KMS-11 (cell line): Measurements from ENCODE around the gene NEK11.

Experiments
- H2AFZ ChIP-seq: fragments of 200-600 bp; sonication (generic); 2 replicates; pipeline ENCODE4 v1.6.1; 2016; ENCODE audit warnings: antibody characterized with exemption, mixed run types, low read depth
- H3K27ac ChIP-seq: fragments of 200-600 bp; sonication (generic); 2 replicates; pipeline ENCODE4 v1.6.1; 2016; ENCODE audit warnings: mild to moderate bottlenecking, mixed run types
- H3K27me3 ChIP-seq: fragments of 200-600 bp; sonication (generic); 2 replicates; pipeline ENCODE4 v1.6.1; 2017; ENCODE audit warnings: mild to moderate bottlenecking, low read depth, mixed run types, moderate library complexity; ENCODE audit not compliant: insufficient read depth
- H3K36me3 ChIP-seq: fragments of 200-600 bp; sonication (generic); 2 replicates; pipeline ENCODE4 v1.6.1; 2017; ENCODE audit warnings: mild to moderate bottlenecking, mixed run types; ENCODE audit not compliant: insufficient read depth
- H3K4me1 ChIP-seq: fragments of 200-600 bp; sonication (generic); 2 replicates; pipeline ENCODE4 v1.6.1; 2016; ENCODE audit warnings: mild to moderate bottlenecking, low read depth, mixed run types; ENCODE audit not compliant: poor library complexity, severe bottlenecking
- H3K4me2 ChIP-seq: fragments of 200-600 bp; sonication (generic); 2 replicates; pipeline ENCODE4 v1.7.0; 2016; ENCODE audit warnings: mild to moderate bottlenecking, mixed run types
- H3K4me3 ChIP-seq: fragments of 200-600 bp; sonication (generic); IDR thresholded peaks from 2 replicates; pipeline ENCODE4 v1.6.1; 2017; ENCODE audit warnings: low read depth, low read length, mixed read lengths; ENCODE audit not compliant: insufficient read depth
- H3K79me2 ChIP-seq: fragments of 200-600 bp; sonication (generic); 2 replicates; pipeline ENCODE4 v1.6.1; 2016; ENCODE audit warnings: low read depth, mixed run types; ENCODE audit not compliant: insufficient read depth
- H3K9ac ChIP-seq: fragments of 200-600 bp; sonication (generic); 2 replicates; pipeline ENCODE4 v1.6.1; 2016; ENCODE audit warnings: mild to moderate bottlenecking, mixed run types
- H4K20me1 ChIP-seq: fragments of 200-600 bp; sonication (generic); 2 replicates; pipeline ENCODE4 v1.6.1; 2016; ENCODE audit warnings: mild to moderate bottlenecking, mixed run types; ENCODE audit not compliant: insufficient read depth
- TF ChIP-seq, protein P1 (sequence below): fragments of 200-600 bp; sonication (generic); conservative IDR thresholded peaks from 2 replicates; pipeline ENCODE4 v1.6.1; 2017; ENCODE audit warnings: low read depth, mild to moderate bottlenecking, antibody characterized with exemption, low read length, moderate library complexity, mixed read lengths

Gene NEK11

DNA sequence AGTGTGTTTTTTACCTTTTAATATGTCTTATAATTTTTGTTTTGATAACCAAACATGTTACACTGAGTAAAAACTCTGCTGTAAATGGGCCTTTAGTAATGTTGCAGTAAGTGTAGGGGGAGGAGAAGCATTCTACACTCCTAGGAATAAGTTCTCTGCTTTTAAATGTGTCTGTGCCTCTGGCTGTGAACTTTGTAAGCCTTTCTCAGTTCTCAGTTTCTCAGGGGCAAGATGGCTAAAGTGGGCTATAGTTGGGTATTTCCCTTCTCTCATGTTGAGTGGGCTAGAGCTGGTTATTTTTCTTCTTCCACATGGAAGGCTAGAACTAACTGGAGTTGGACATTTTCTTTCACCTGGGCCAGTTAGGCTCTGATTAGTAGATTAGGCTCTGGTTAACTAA, 279.6 kb downstream of the NEK11 start:
- Histone ChIP-seq H3K4me3 (no peak overlapping the region), H2AFZ (no peak overlapping the region), H3K4me1 (no peaks in the 10 kb centered on the region), H4K20me1 (no peaks in the 10 kb centered on the region), H3K4me2 (no peak overlapping the region), H3K36me3 (no peaks in the 10 kb centered on the region), H3K27me3 (no peaks in the 10 kb centered on the region), H3K79me2 (no peaks in the 10 kb centered on the region), H3K27ac (no peak overlapping the region), H3K9ac (no peak overlapping the region)
- TF ChIP-seq, protein P1, sequence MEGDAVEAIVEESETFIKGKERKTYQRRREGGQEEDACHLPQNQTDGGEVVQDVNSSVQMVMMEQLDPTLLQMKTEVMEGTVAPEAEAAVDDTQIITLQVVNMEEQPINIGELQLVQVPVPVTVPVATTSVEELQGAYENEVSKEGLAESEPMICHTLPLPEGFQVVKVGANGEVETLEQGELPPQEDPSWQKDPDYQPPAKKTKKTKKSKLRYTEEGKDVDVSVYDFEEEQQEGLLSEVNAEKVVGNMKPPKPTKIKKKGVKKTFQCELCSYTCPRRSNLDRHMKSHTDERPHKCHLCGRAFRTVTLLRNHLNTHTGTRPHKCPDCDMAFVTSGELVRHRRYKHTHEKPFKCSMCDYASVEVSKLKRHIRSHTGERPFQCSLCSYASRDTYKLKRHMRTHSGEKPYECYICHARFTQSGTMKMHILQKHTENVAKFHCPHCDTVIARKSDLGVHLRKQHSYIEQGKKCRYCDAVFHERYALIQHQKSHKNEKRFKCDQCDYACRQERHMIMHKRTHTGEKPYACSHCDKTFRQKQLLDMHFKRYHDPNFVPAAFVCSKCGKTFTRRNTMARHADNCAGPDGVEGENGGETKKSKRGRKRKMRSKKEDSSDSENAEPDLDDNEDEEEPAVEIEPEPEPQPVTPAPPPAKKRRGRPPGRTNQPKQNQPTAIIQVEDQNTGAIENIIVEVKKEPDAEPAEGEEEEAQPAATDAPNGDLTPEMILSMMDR: no peak

DNA sequence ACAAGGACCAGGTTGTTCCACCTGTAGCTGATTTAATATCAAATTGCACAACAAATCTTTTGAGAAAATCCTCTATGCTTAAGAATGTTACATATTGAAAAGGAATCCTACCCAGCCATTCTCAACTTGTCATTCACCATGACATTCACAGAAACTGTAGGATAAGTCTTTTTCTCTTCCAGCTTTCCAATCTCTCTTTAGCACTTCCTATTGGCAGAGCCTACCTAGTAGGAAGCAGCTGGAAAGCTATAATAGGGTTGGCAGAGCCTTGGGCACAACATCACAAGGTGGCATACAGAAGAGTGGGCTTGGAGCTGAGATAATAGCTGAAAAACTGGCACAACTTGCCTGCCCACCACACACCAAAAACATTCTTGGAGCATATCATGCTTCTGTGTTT, 287.6 kb downstream of the NEK11 start:
- TF ChIP-seq, protein P1: no peak
- no peak overlapping the region for H3K9ac ChIP-seq
- no peak overlapping the region for H3K4me2 ChIP-seq
- no peak overlapping the region for H3K4me3 ChIP-seq
- no peaks in the 10 kb centered on the region for H3K27me3 ChIP-seq
- H3K27ac ChIP-seq: no peak overlapping the region
- H3K4me1 ChIP-seq: no peaks in the 10 kb centered on the region
- H3K36me3 ChIP-seq: no peaks in the 10 kb centered on the region
- no peak overlapping the region for H2AFZ ChIP-seq
- H3K79me2 ChIP-seq: no peaks in the 10 kb centered on the region
- no peaks in the 10 kb centered on the region for H4K20me1 ChIP-seq

DNA sequence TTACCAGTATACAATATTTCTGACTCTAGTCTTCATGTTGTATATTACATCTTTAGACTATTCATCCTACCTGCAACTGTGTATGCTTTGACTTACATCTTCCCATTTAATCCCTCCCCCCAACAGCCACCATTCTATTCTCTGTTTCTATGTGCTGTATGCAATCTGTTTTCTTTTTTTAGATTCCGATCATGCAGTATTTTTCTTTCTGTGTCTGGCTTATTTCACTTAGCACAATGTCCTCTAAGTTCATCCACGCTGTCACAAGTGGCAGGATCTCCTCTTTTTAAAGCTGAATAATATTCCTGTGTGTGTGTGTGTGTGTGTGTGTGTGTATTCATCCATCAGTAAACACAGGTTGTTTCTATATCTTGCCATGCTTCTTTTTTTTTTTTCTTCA, 288.5 kb downstream of the NEK11 start:
- Histone ChIP-seq H3K79me2 (no peaks in the 10 kb centered on the region), H2AFZ (no peak overlapping the region), H3K27ac (no peak overlapping the region), H3K27me3 (no peaks in the 10 kb centered on the region), H3K4me3 (no peak overlapping the region), H3K9ac (no peak overlapping the region), H3K4me2 (no peak overlapping the region), H3K4me1 (no peaks in the 10 kb centered on the region), H4K20me1 (no peaks in the 10 kb centered on the region), H3K36me3 (no peaks in the 10 kb centered on the region)
- TF ChIP-seq, protein P1: no peak

DNA sequence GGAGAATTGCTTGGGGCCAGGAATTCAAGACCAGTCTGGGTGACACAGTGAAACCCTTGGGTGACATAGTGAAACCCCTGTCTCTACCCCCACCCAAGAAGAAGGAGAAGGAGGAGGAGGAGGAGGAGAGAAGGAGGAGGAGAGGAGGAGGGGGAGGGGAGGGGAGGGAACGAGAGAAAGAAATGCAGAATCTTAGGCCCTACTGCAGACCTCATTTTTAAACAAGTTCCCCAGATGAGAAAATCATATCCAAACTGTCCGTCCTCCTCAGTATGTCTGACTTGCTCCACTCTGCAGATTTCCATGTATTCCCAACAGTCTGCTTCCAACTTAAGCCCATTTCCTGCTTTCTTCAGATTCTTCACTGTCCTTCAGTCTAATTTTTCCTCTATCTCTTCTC, 291.0 kb downstream of the NEK11 start:
- Histone ChIP-seq H3K4me1 (no peaks in the 10 kb centered on the region), H3K27me3 (no peaks in the 10 kb centered on the region), H3K9ac (no peak overlapping the region), H3K27ac (no peak overlapping the region), H4K20me1 (no peaks in the 10 kb centered on the region), H2AFZ (no peak overlapping the region), H3K79me2 (no peaks in the 10 kb centered on the region), H3K4me3 (no peak overlapping the region), H3K4me2 (no peak overlapping the region), H3K36me3 (no peaks in the 10 kb centered on the region)
- TF ChIP-seq, protein P1: no peak

DNA sequence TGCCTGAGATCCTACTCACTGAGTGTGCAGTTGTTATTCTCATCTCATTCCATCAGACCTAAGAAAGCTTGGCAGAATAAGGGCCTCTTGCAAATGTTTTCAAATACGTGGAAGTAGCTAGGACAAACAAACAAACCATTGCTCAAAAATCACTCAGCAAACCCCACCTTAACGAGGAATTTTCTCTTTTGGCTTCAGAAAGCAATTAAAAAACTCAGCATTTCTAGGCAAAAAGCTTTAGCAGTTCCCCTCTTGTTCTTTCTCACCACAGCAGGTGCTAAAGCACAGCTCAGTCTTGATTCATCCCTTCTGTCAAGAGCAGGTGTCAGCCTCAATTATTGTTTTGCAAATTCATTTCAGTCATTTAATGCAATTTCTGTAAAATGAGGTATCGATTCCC, 296.3 kb downstream of the NEK11 start:
- Histone ChIP-seq H3K4me3 (no peak overlapping the region), H3K4me2 (no peak overlapping the region), H3K27me3 (no peaks in the 10 kb centered on the region), H3K4me1 (no peaks in the 10 kb centered on the region), H3K79me2 (no peaks in the 10 kb centered on the region), H4K20me1 (no peaks in the 10 kb centered on the region), H3K36me3 (no peaks in the 10 kb centered on the region), H3K27ac (no peak overlapping the region), H3K9ac (no peak overlapping the region), H2AFZ (no peak overlapping the region)
- TF ChIP-seq, protein P1: no peak
